CD4-positive, alpha-beta T cell treated with Interleukin-6 at 100 ng/mL for 8 hours (primary cell): ENCODE measurements around the gene ZDHHC11B.
"Not testable (repeated sequence)": the region's sequence is repeated elsewhere in the genome, so short reads cannot be mapped to it uniquely, and the experiment has no call there.

ENCODE experiments used
- DNase-seq: peaks from one replicate; pipeline ENCODE4 v3.0.0-alpha.2; 2020; ENCODE audit warnings: mixed read lengths, low spot score

ZDHHC11B gene

GRCh38 chr5:685262-686171 is 99.0 kb downstream of the ZDHHC11B start:
- no peak for DNase-seq

DNA sequence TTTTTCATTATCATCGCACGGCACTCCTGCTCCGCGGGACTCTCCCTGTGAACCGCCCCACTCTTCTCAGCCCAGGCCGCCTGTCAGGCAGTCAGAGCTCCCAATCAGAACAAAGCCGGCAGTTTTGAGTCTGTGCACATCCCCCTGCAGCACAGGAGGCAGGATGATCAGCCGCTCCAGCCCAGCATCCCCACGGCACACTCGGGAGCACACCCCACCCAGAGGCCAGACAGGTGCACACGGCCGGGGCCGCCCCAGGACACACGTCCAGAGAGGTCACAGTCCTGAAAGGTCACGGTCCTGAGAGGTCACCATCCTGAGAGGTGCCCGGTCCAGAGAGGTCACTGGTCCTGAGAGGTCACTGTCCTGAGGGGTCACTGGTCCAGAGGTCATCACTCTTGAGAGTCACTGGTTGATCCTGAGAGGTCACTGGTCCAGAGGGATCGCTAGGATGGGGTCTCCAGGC is 99.7 kb downstream of the ZDHHC11B start:
- no peak for DNase-seq

- no peak for DNase-seq
Measured at GRCh38 chr5:683551-684481, 100.7 kb downstream of the ZDHHC11B start.

- not testable (repeated sequence) for DNase-seq
Measured at GRCh38 chr5:682651-683358, 101.7 kb downstream of the ZDHHC11B start.

- not testable (repeated sequence) for DNase-seq
Measured at GRCh38 chr5:682216-682615, 102.3 kb downstream of the ZDHHC11B start.

- DNase-seq = not testable (repeated sequence)
Measured at GRCh38 chr5:681317-682191, 103.0 kb downstream of the ZDHHC11B start.

DNA sequence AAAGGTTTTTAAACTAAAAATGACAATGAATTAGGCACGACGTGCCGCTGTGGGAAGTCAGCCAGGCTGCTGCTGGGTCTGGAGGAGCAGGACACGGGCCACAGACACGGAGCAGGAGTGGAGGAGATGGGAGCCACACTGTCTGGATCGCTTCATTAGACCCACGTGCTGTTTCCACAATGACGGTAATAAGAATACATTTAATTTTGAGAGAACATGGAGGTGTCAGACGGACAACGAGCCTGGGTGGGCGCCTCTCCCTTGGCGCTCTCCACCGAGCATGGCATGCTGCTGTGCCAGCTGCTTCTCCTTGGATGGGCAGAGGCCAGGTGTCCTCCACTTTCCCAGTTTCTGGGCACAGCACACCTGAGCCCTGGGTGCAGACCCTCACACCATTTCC is 103.7 kb downstream of the ZDHHC11B start:
- DNase-seq = not testable (repeated sequence)

- not testable (repeated sequence) for DNase-seq
Measured at GRCh38 chr5:680118-680795, 104.3 kb downstream of the ZDHHC11B start.

- DNase-seq = not testable (repeated sequence)
Measured at GRCh38 chr5:679166-679895, 105.2 kb downstream of the ZDHHC11B start.

DNA sequence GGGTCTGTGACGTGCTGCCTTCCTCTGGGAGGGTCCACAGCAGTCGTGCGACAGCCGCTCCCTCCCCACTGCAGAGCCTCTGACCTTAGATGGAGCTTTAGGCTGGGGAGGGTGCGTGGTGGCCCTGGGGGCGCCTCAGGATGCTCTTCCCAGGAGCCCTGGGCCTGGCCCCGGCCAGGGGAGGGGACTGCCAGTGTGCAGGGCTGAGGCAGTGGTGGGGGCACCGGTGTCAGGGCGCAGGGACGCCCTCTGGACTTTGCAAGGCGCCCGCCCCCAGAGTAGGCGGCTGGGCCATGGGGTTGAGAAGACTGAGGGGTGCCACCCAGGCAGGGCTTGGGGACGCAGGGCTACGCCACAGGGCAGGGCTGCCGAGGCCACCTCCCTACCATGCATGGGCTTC is 106.0 kb downstream of the ZDHHC11B start:
- not testable (repeated sequence) for DNase-seq

DNA sequence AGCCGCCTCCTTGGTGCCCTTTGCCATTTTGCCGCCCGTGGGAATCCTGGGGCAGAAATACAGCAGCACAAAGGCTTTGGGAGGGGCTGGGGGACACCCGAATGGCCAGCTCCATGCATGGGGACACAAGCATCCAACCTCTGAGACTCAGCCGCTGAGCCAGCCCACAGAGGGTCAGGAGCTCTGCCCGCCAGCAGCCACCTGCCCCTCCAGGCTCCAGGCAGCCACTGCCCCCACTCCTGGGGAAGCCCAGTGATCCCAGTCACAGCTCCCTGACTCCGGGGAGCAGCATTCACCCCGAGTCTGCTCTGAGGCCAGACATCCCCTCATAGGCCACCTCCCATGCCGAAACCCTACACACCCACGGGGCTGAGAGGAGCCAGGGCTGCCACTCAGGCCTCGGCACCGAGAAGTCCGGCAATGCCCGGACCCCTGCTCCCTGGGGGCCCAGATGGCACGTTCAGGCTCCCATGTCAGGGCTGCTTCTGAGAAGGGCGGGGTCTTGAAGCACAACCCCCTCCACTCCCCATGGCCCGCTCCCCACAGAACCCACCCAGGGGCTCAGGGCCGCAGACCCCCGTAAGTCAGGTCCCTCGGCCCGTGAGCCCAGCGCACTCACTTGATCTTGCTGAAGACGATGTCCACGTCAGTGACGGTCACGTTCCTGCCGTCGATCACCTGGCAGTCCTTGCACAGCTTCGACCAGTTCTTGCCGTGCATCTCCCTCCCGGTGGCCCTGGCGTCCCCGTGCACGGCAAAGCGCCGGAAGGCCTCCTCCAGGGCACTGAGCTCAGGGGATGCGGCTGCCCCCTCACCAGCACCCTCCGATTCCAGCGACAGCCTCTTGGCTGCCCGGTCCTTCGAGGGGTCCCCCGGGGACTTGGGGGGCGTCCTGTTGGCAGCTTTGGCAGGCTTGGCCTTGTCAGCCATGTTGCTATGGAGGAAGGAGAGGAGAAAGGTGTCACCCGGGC is 107.1 kb downstream of the ZDHHC11B start:
- no peak for DNase-seq

DNA sequence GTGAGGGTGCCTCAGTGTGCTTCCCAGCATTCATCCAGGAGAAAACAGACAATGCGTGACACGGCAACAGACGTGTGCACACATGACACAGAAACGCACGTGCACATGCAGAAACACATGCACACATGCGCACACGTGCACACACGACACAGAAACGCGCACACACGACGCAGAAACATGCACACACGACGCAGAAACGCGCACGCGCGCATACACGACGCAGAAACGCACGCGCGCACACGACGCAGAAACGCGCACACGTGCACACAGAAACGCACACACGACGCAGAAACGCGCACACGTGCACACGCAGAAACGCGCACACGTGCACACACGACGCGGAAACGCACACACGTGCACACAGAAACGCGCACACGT is 107.8 kb downstream of the ZDHHC11B start:
- no peak for DNase-seq

GRCh38 chr5:675871-676698 is 108.4 kb downstream of the ZDHHC11B start:
- no peak for DNase-seq

DNA sequence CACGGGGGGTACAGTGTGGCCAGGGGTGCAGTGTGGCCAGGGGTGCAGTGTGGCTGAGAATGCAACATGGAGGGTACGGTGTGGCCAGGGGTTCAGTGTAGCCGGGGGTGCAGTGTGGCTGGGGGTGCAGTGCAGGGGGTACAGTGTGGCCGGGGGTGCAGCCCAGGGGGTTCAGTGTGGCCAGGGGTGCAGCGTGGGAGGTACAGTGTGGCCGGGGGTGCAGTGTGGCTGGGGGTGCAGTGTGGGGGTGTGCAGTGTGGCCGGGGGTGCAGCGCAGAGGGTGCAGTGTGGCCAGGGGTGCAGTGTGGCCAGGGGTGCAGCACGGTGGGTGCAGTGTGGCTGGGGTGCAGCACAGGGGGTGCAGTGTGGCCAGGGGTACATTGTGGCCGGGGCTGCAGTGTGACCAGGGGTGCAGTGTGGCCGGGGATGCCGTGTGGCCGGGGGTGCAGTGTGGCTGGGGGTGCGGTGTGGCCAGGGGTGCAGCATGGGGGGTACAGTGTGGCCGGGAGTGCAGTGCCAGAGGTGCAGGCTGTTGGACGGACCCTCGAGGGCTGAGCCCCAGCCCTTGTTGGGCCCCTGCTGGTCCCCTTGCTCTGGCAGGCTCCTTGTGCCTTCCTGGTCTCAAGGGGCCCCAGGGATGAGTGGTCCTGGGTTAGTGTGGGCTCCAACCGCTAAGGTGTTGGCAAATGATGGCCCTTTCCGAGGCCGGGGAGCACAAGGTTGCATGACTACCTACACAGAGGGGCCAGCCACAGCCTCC is 109.2 kb downstream of the ZDHHC11B start:
- no peak for DNase-seq

GRCh38 chr5:674630-675011 is 109.9 kb downstream of the ZDHHC11B start:
- DNase-seq = no peak

GRCh38 chr5:673831-674629 is 110.5 kb downstream of the ZDHHC11B start:
- no peak for DNase-seq
